GDM1 (cell line): ENCODE data around the gene CNIH3.

Experiments
- DNase-seq: peaks from one replicate; lab custom pipeline; 2025; lab: John Stamatoyannopoulos, UW

Gene CNIH3

DNA sequence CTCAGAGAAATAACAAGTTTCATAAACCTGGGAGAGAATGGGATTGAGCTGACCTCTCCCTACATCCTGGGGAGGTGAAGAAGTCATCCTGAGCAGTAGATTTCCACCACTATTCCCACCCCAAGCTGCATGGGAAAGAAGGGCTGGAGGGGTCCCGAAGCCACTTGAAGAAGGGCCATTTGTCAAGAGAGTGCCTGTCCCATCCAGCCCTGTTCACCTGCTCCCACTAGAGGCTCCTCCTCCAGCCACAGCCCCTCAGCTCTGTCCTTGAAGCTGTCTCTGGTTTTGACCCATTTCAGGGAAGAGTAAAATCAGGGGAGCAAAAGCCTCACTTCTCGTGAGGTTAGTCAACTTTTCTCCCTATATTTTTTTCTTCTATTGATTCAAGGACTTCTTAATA, 157.5 kb downstream of the CNIH3 start:
- DNase-seq, result no peak

GRCh38 chr1:224774378-224774777, 158.3 kb downstream of the CNIH3 start:
- no peak for DNase-seq

GRCh38 chr1:224777180-224777579, 161.1 kb downstream of the CNIH3 start:
- DNase-seq, result no peak

DNA sequence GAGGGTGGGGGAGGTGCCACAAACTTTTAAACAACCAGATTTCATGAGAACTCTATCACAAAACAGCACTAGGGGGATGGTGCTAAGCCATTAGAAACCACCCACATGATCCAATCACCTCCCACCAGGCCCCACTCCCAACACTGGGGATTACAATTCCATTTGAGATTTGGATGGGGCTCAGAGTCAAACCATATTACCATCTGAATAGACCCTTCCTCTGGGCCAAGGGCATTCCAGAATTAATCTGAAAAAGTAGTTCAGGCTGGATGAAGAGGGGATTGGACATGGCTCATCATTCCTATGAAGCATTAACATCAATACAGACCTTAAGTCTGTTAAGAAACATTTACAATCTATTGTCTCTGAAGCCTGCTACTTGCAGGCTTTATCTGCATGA, 163.4 kb downstream of the CNIH3 start:
- no peak for DNase-seq

DNA sequence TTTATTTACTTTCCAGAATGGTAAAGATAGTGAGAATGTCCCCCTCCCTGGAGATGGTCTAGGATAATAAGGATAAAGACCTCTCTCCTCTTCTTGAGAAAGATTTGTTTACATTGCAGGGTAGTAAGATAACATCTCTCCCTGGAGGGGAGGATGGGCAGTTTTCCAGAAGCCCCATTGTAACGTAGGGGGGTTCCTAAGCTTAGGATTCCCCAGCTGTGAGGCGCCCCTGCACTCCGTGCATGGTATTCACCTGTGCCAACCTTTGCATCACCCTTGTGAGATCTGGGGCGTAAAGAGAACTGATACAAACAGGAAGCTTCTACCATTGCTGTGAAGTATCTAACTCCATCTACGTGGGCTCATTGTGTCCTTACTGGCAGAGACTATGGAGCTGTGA, 164.6 kb downstream of the CNIH3 start:
- DNase-seq, result no peak

DNA sequence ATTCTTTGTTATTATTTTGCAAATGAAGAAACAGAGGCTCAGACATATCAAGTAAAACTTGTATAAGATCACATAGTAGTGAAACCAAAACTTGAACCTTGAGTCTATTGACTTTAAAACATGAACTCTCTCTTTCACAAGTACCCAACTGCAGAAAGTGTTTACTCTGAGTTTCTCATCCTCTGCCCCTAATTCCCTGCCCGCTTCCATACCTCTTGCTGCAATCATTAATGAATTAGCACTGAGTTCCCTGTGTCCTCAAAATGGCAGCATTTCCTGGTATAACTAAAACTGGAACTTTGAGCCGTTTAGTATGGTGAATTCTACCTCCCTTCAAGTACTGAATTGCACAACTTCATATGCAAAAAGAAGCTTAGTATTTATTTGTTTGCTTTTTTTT, 165.7 kb downstream of the CNIH3 start:
- DNase-seq, result no peak

GRCh38 chr1:224782281-224783000, 166.3 kb downstream of the CNIH3 start:
- no peak for DNase-seq

DNA sequence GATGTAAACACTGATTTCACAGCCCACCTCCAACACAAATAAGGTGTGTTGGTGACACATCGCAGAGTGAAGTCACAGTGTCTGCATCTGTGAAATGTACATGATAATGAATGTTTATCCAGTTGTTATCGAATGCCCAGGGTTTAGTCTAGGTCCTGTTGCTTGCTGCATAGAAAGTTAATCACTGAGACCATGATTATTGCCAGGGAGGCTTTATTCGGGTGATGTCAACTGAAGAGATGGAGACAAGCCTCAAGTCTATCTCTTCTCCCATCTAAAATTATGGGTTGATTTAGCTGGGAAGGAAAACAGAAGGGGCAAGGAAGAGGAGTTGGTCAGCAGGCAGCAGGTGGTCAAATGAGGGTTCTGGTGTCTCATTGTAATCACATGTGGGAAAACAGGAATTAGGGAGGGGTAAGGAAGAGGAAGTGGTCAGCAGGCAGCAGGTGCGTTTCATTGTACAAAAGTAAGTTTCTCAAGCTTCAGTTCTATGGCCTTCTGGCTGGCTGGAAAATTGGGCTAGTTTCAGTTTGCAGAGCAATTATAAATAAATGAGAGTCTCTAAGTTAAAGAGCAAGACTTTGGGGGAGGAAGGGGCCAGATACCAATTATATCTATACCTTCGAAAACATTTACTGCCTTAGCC, 167.0 kb downstream of the CNIH3 start:
- DNase-seq, result no peak

- DNase-seq, result no peak
Measured at GRCh38 chr1:224784265-224785039, 168.3 kb downstream of the CNIH3 start.

- no peak for DNase-seq
Measured at GRCh38 chr1:224785040-224785328, 168.9 kb downstream of the CNIH3 start.

DNA sequence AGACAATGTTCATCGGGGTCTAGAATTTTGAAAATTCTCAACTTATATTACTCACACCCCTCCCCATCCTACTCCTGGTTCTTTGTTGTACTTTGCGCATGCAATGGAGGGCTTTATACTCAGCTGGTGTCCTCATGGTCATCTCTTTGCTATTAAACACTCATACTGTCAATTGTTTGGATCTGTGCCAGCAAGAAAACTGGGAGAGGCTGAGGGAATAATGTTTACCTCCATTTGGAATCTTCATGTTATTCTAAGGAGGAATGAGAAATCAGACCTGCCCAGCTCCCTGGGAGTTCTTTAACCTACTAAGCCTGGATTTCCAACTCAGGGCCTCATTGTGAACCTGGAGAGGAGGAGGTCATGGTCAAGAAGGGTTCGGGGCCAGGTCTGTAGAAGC, 169.5 kb downstream of the CNIH3 start:
- DNase-seq, result no peak

DNA sequence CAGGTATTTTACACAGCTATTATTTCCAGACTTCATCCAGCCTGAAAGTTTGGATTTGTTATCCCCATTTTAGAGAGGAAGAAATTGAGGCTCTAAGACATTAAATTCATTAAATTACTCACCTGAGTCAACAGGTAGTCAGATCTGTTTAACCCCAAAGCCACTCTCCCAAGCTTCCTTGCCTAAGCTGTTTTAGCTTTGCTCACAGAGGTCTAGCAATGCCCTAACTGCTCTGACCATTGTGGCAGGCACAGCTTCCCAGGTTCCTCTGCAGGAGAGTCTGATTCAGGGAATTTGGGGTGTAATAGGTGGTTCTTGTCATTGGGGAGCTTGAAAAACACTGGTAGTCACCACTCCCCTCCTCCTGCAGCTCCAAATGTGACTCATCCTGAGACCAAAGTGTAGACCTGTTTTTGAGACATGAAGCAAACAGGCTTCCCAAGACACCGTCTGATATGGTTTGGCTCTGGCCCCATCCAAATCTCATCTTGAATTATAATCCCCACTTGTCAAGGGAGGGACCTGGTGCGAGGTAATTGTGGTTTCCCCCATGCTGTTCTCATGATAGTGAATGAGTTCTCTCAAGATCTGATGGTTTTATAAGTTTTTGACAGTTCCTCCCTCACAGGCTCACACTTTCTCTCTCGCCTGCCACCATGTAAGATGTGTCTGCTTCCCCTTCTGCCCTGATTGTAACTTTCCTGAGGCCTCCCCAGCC, 170.6 kb downstream of the CNIH3 start:
- no peak for DNase-seq

- no peak for DNase-seq
Measured at GRCh38 chr1:224789311-224789710, 173.2 kb downstream of the CNIH3 start.
